K562 (cell line): ENCODE data around the gene CMBL. TPM values are rescaled to one million over a fixed set of nuclear protein-coding genes. Genes with fewer than 3 reads are reported as not detected.

ENCODE experiments used
- C11orf30 ChIP-seq: fragments of 450-650 bp; IDR thresholded peaks from 2 replicates; pipeline ENCODE4 v1.6.1; 2016; ENCODE audit warnings: low read depth, mild to moderate bottlenecking
- CHCHD3 ChIP-seq: fragments of 250-450 bp; sonication (Bioruptor Pico); IDR thresholded peaks from 2 replicates; pipeline ENCODE4 v2.1.2; 2022; ENCODE audit warnings: mild to moderate bottlenecking
- ETS2 ChIP-seq: IDR thresholded peaks from 2 replicates; pipeline ENCODE4 v1.6.1; 2016; ENCODE audit warnings: borderline replicate concordance, missing genetic modification characterization, mild to moderate bottlenecking, moderate library complexity, missing compliant biosample characterization; ENCODE audit not compliant: poor library complexity, severe bottlenecking
- ETV6 ChIP-seq, 3 experiments: fragments of 150-350 bp in 1 of 3; sonication (generic) in 1 of 3; formaldehyde crosslinking in 1 of 3; IDR thresholded peaks; 2 replicates each; pipeline versions ENCODE4 v1.6.1 to v1.8.0; 2014 to 2022; ENCODE audit warnings: borderline replicate concordance in 2 of 3, low read depth in 2 of 3, antibody characterized with exemption in 1 of 3, low read length in 1 of 3, mild to moderate bottlenecking in 1 of 3, missing genetic modification reagents in 1 of 3
- FOS ChIP-seq: IDR thresholded peaks from 3 replicates; pipeline ENCODE4 v1.6.1; 2011; ENCODE audit not compliant: insufficient read length; ENCODE audit errors: extremely low read depth
- HMG20A ChIP-seq: fragments of 450-650 bp; formaldehyde crosslinking; conservative IDR thresholded peaks from 2 replicates; pipeline ENCODE4 v1.4.0; 2020; ENCODE audit warnings: mild to moderate bottlenecking, mixed read lengths
- MAX ChIP-seq: sonication (generic); formaldehyde crosslinking; IDR thresholded peaks from 2 replicates; pipeline ENCODE4 v1.9.0; 2022; ENCODE audit warnings: mild to moderate bottlenecking, missing genetic modification reagents
- MECOM ChIP-seq: fragments of 250-450 bp; sonication (Bioruptor Pico); IDR thresholded peaks from 2 replicates; pipeline ENCODE4 v1.8.0; 2022; ENCODE audit warnings: inconsistent platforms
- MTA1 ChIP-seq: fragments of 450-650 bp; IDR thresholded peaks from 2 replicates; pipeline ENCODE4 v1.6.1; 2017; ENCODE audit warnings: borderline replicate concordance
- NELFE ChIP-seq: IDR thresholded peaks from 2 replicates; pipeline ENCODE4 v1.6.1; 2011; ENCODE audit warnings: mild to moderate bottlenecking; ENCODE audit not compliant: insufficient read depth, insufficient read length
- NUFIP1 ChIP-seq: fragments of 450-650 bp; IDR thresholded peaks from 2 replicates; pipeline ENCODE4 v1.6.1; 2018; ENCODE audit not compliant: partially characterized antibody
- PHF8 ChIP-seq: fragments of 200-600 bp; sonication (generic); IDR thresholded peaks from 2 replicates; pipeline ENCODE4 v1.6.1; 2012; ENCODE audit warnings: mixed run types, mild to moderate bottlenecking, inconsistent platforms, low read length, moderate library complexity, borderline replicate concordance
- POLR2H ChIP-seq: IDR thresholded peaks from 2 replicates; pipeline ENCODE4 v1.6.1; 2016; ENCODE audit warnings: missing genetic modification characterization, low read depth, mild to moderate bottlenecking, control low read depth, missing compliant biosample characterization, moderate library complexity
- RAD21 ChIP-seq, 2 experiments: fragments of 250-450 bp in 1 of 2; fragments of 450-650 bp in 1 of 2; sonication (Bioruptor Pico) in 1 of 2; formaldehyde crosslinking in 1 of 2; IDR thresholded peaks in 1 of 2; conservative IDR thresholded peaks in 1 of 2; 2 replicates each; pipeline versions ENCODE4 v1.4.0 to v1.8.0; 2020 to 2022; ENCODE audit warnings: mild to moderate bottlenecking in 2 of 2, moderate library complexity in 1 of 2
- RBBP5 ChIP-seq: fragments of 200-600 bp; sonication (generic); IDR thresholded peaks from 2 replicates; pipeline ENCODE4 v1.6.1; 2012; ENCODE audit warnings: borderline replicate concordance, mild to moderate bottlenecking, low read length, control low read depth, inconsistent platforms; ENCODE audit not compliant: insufficient read depth, poor library complexity, severe bottlenecking
- RBM14 ChIP-seq: fragments of 200-400 bp; formaldehyde crosslinking; IDR thresholded peaks from 2 replicates; pipeline ENCODE4 v1.6.1; 2018; ENCODE audit warnings: low read depth, mild to moderate bottlenecking, low read length, moderate library complexity, borderline replicate concordance; ENCODE audit not compliant: insufficient read depth
- ZNF592 ChIP-seq: fragments of 450-650 bp; IDR thresholded peaks from 2 replicates; pipeline ENCODE4 v1.6.1; 2017; ENCODE audit warnings: antibody characterized with exemption, mild to moderate bottlenecking
- ZNF740 ChIP-seq, 3 experiments: fragments of 200-800 bp in 1 of 3; sonication (Bioruptor generic) in 1 of 3; sonication (generic) in 1 of 3; formaldehyde crosslinking in 1 of 3; IDR thresholded peaks; 2 replicates each; pipeline versions ENCODE4 v1.6.1 to v1.8.0; 2016 to 2022; ENCODE audit warnings: mild to moderate bottlenecking in 2 of 3, missing compliant biosample characterization in 2 of 3, missing genetic modification characterization in 2 of 3, missing genetic modification reagents in 1 of 3
- ZNF79 ChIP-seq: fragments of 250-450 bp; sonication (Bioruptor Pico); IDR thresholded peaks from 2 replicates; pipeline ENCODE4 v1.4.0; 2020; ENCODE audit warnings: low read depth, mild to moderate bottlenecking, moderate library complexity
- polyA plus RNA-seq, 8 experiments: library from polyadenylated mRNA; depleted of rRNA in 4 of 8; stranded (reverse) in 5 of 8; unstranded in 3 of 8; fragments of >200 nt; fragmentation: Nextera tagmentation in 2 of 8; fragmentation: Illumina TruSeq in 1 of 8; extraction: Ambion mirVana in 2 of 8; extraction: Trizol in 1 of 8; gene quantifications; 2 replicates each; pipeline versions ENCODE4 v1.2.1 to v1.2.3, GENCODE V29; 2011 to 2014; ENCODE audit warnings: inconsistent platforms in 1 of 8, missing spikeins in 1 of 8
- total RNA-seq, 7 experiments: library from RNA; depleted of rRNA in 6 of 7; stranded (reverse); fragments of >200 nt in 6 of 7; fragmentation: Illumina TruSeq in 2 of 7; extraction: Trizol in 2 of 7; gene quantifications; 2 replicates each; pipeline versions ENCODE4 v1.2.1 to v1.2.3, GENCODE V29; 2011 to 2021; ENCODE audit warnings: low replicate concordance in 1 of 7

The CMBL gene
- total and polyA plus RNA-seq, 9 of the 15 experiments (the other 6 are each of a cell fraction or from before 2014, with no cell fraction given) = 22.6 to 192 (median 71.1) TPM

- TF ChIP-seq RBBP5 (no peak), NELFE (no peak), RAD21 (CRISPR knock-in tag; conservative IDR thresholded peaks at IDR 0.05 in 1 of 2, IDR thresholded peaks at IDR 0.05 in 1 of 2) (peak; percentile 83 to 92), NUFIP1 (peak; percentile 60), POLR2H (tag) (peak; percentile 39; the same call in 1 of the 2 replicates), ZNF79 (CRISPR knock-in tag) (no peak), MAX (CRISPR knock-in tag) (peak; percentile 60; the same call in 1 of the 2 replicates), MECOM (peak; percentile 85; the same call in 1 of the 2 replicates), ETS2 (no peak), FOS (peak; percentile 54), MTA1 (no peak), C11orf30 (peak; percentile 17; the same call in 1 of the 2 replicates), ETV6 (IDR thresholded peaks at IDR 0.05; ENCODE audit: borderline replicate concordance in 1 of 2, low read depth in 2 of 2, low read length in 1 of 2) (0 out of 4 replicates have a peak, but pooled peaks of 1 of the 2 experiments have one; percentile 29), ETV6 (CRISPR knock-in tag; IDR thresholded peaks at IDR 0.05; ENCODE audit: borderline replicate concordance) (no peak), PHF8 (no peak), ZNF740 (CRISPR knock-in tag; IDR thresholded peaks at IDR 0.05) (no peak), ZNF740 (tag; IDR thresholded peaks at IDR 0.05) (no peak), ZNF592 (peak; percentile 91), RBM14 (no peak), HMG20A (CRISPR knock-in tag) (no peak), CHCHD3 (CRISPR knock-in tag) (no peak)
Observed at GRCh38 chr5:10319202-10319851, 11.6 kb upstream of the CMBL start (continued).
